Erythroblast (primary cell): ENCODE data around the gene TFCP2.

Experiments
- GATA1 ChIP-seq: IDR thresholded peaks from 2 replicates; pipeline ENCODE4 v1.6.1; 2011; ENCODE audit warnings: low read depth, mild to moderate bottlenecking, control low read depth, low read length, moderate library complexity
- POLR2A ChIP-seq: IDR thresholded peaks from 2 replicates; pipeline ENCODE4 v1.6.1; 2011; ENCODE audit warnings: mild to moderate bottlenecking, low read length

DNA sequence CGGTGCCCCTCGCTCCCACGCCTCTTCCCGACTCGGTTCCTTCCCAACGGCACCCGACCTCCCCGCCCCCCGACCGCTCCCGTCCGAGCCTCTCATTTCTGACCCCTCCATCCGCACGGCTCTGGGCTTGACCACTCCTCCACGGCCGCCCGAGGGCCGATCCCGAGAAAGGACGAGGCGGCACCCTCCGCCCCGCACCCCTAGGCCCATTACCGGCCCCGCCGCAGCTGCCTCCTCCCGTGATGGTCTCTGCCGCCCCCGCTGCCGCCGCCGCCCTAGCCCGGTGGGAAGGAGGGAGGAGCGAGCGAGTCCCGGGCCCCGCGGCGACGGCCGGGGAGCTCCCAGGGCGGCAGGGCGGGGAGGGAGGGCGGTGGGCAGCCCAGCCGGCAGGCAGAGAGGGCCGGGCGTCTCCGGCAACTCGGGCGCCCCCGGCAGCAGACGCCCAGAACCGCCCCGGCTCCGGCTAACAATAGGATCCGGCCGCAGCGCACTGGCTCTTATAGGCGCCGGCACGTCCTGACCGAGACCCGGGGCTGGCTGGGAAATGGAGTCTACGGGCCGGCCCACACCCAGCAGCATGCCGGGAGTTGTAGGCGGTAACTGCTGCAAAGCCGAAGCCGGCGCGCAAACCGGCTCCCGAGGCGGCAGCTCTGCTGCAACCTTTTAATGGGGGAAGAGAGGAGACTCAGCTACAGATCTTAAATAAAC is 89.7 kb downstream of the TFCP2 start, which contains the start of gene CSRNP2:
- TF ChIP-seq POLR2A (peak; percentile 90), GATA1 (no peak)
